Bronchial epithelial cell (primary cell): ENCODE measurements around the gene CCNT1. TPM values are rescaled to one million over a fixed set of nuclear protein-coding genes. Genes with fewer than 3 reads are reported as not detected.

ENCODE experiments used
- DNase-seq: peaks from one replicate; pipeline ENCODE4 v3.0.0-alpha.2; 2010; ENCODE audit warnings: low read depth
- FAIRE-seq: peaks from 2 replicates; lab custom pipeline; 2011; peaks lifted over from hg19 to GRCh38; lab: Jason Lieb, UNC
- H3K27me3 ChIP-seq: 2 replicates; pipeline ENCODE4 v1.5.1; 2011; ENCODE audit warnings: low read length; ENCODE audit not compliant: control insufficient read depth, insufficient read depth
- H3K36me3 ChIP-seq: 2 replicates; pipeline ENCODE4 v1.5.1; 2011; ENCODE audit warnings: low read length; ENCODE audit not compliant: control insufficient read depth, insufficient read depth
- H3K4me3 ChIP-seq: 2 replicates; pipeline ENCODE4 v1.5.1; 2011; ENCODE audit warnings: mild to moderate bottlenecking, low read depth, low read length, control low read depth
- CTCF ChIP-seq: IDR thresholded peaks from 2 replicates; pipeline ENCODE4 v1.5.1; 2011; ENCODE audit warnings: mild to moderate bottlenecking, moderate library complexity, low read length, control low read depth, inconsistent platforms; ENCODE audit not compliant: insufficient read depth, severe bottlenecking
- total RNA-seq: library from RNA; depleted of rRNA; stranded (reverse); fragments of >200 nt; gene quantifications from 2 replicates; pipeline ENCODE4 v1.2.1, GENCODE V29; 2014

The CCNT1 gene
- total RNA-seq = 24.5 and 28.4 TPM in 2 replicates

- peak; percentile 52 for TF ChIP-seq CTCF
- FAIRE-seq = no peak
- peak; percentile 100 for DNase-seq
- Histone ChIP-seq H3K4me3 (peak within 1 kb of the TSS; percentile 61), H3K27me3 (no peaks in the 10 kb centered on the region), H3K36me3 (peaks cover 1% of the 10 kb centered on the region)
Observed at GRCh38 chr12:48716493-48717251, at the start of gene CCNT1. Gene CCNT1 (minus strand): TSS chr12:48716707. CDS start chr12:48716675, 32 bp downstream.

- DNase-seq (no peak), FAIRE-seq (no peak)
- no peak for TF ChIP-seq CTCF
- H3K4me3 ChIP-seq = no peak overlapping the region
- H3K36me3 ChIP-seq = peaks cover 7% of the 10 kb centered on the region
- no peaks in the 10 kb centered on the region for H3K27me3 ChIP-seq
Observed at GRCh38 chr12:48765753-48766162, 49.3 kb upstream of the CCNT1 start.

GRCh38 chr12:48764521-48764920, 48.0 kb upstream of the CCNT1 start:
- FAIRE-seq (peak; percentile 76), DNase-seq (peak; percentile 49)
- Histone ChIP-seq H3K4me3 (no peak overlapping the region), H3K36me3 (peaks cover 5% of the 10 kb centered on the region), H3K27me3 (no peaks in the 10 kb centered on the region)
- no peak for TF ChIP-seq CTCF

GRCh38 chr12:48758737-48759136, 42.2 kb upstream of the CCNT1 start:
- H3K4me3 ChIP-seq = no peak overlapping the region
- H3K36me3 ChIP-seq = no peaks in the 10 kb centered on the region
- FAIRE-seq = no peak
- no peaks in the 10 kb centered on the region for H3K27me3 ChIP-seq
- TF ChIP-seq CTCF = no peak
- no peak for DNase-seq

- Histone ChIP-seq H3K27me3 (no peaks in the 10 kb centered on the region), H3K36me3 (no peaks in the 10 kb centered on the region), H3K4me3 (no peak overlapping the region)
- no peak for TF ChIP-seq CTCF
- FAIRE-seq (no peak), DNase-seq (no peak)
Observed at GRCh38 chr12:48758186-48758585, 41.7 kb upstream of the CCNT1 start.
